Breast epithelium (tissue), 4 donors: Measurements from ENCODE around the gene SLC16A8. TPM values are rescaled to one million over a fixed set of nuclear protein-coding genes. Genes with fewer than 3 reads are reported as not detected.

ENCODE experiments used
- DNase-seq, 2 donors: peaks; one replicate each; pipeline ENCODE4 v3.0.0-alpha.2; 2019; ENCODE audit warnings: low spot score in 2 of 2
- H3K27ac ChIP-seq, 2 donors: fragments of 200-600 bp; sonication (generic) in 1 of 2; one replicate each; pipeline ENCODE4 v1.5.1; 2016 to 2019; ENCODE audit warnings: mild to moderate bottlenecking in 1 of 2
- H3K27me3 ChIP-seq, 2 donors: fragments of 200-600 bp; sonication (generic) in 1 of 2; one replicate each; pipeline versions ENCODE4 v1.5.1 to v1.6.0; 2017 to 2019; ENCODE audit warnings: control low read depth in 1 of 2, mild to moderate bottlenecking in 1 of 2
- H3K36me3 ChIP-seq: fragments of 200-600 bp; one replicate; pipeline ENCODE4 v1.5.1; 2019
- H3K4me1 ChIP-seq, 2 donors: fragments of 200-600 bp; sonication (generic); one replicate each; pipeline ENCODE4 v1.5.1; 2016 to 2019; ENCODE audit warnings: control low read depth in 1 of 2
- H3K4me3 ChIP-seq, 3 donors: fragments of 200-600 bp; sonication (generic); 1 replicate in 2 of 3; 2 replicates in 1 of 3; pipeline ENCODE4 v1.5.1; 2016 to 2019; ENCODE audit warnings: mild to moderate bottlenecking in 3 of 3, moderate library complexity in 2 of 3
- H3K9me3 ChIP-seq, 2 donors: fragments of 200-600 bp; sonication (generic) in 1 of 2; one replicate each; pipeline ENCODE4 v1.5.1; 2016 to 2019; ENCODE audit warnings: control low read depth in 1 of 2
- POLR2A ChIP-seq: fragments of 450-650 bp; IDR thresholded peaks from one replicate; pipeline ENCODE4 v1.6.1; 2016; ENCODE audit warnings: antibody characterized with exemption, mild to moderate bottlenecking, moderate library complexity
- POLR2AphosphoS5 ChIP-seq, 3 donors: sonication (generic); formaldehyde crosslinking; IDR thresholded peaks; one replicate each; pipeline ENCODE4 v1.6.1; 2017; ENCODE audit warnings: antibody characterized with exemption in 3 of 3
- intact Hi-C: fragments of 100-400 bp; cut with DNase I; formaldehyde crosslinking; loops from one replicate; pipeline ENCODE4 v1.15.1; 2023; ENCODE audit warnings: low total_unique reads
- total RNA-seq, 3 donors: library from RNA; depleted of rRNA; stranded (reverse); fragments of >200 nt; gene quantifications; one replicate each; pipeline ENCODE4 v1.1.0, GENCODE V29; 2016
- TF ChIP-seq, protein P1 (sequence below), 3 donors: fragments of 450-650 bp; IDR thresholded peaks; one replicate each; pipeline ENCODE4 v1.5.1; 2016 to 2017; ENCODE audit warnings: antibody characterized with exemption in 3 of 3, mild to moderate bottlenecking in 3 of 3, moderate library complexity in 3 of 3

The SLC16A8 gene
- total RNA-seq, 3 donors from 2014 or later: 0.33 to 1.3 TPM; not detected in 1

DNA sequence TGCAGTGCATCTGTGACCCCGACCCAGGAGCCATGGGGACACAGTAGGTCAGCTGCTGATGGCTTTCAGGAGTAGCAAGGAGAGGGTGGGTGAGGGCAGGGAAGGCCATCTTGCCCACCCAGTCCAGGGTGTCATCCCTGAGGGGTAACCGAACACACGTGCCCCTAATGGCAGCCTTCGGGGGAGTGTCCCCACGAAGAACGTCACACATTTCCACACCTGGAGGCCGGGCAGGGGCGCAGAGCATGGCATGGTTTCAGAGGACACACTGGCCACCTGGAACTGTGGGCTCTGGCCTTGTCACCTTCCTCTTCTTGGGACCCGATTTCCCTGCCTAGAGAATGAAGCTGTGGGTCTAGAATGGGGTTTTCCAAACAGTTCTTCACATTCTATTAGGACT lies 45.9 kb upstream of the SLC16A8 start:
- no peak overlapping the region for H3K27ac ChIP-seq
- no peak for DNase-seq
- H3K9me3 ChIP-seq: no peaks in the 10 kb centered on the region
- no peak overlapping the region for H3K4me3 ChIP-seq
- H3K27me3 ChIP-seq: no peaks in the 10 kb centered on the region
- intact Hi-C loops: no loop called here
- H3K36me3 ChIP-seq: no peaks in the 10 kb centered on the region
- TF ChIP-seq POLR2A: no peak
- TF ChIP-seq POLR2AphosphoS5 (IDR thresholded peaks at IDR 0.05): no peak
- TF ChIP-seq, protein P1, sequence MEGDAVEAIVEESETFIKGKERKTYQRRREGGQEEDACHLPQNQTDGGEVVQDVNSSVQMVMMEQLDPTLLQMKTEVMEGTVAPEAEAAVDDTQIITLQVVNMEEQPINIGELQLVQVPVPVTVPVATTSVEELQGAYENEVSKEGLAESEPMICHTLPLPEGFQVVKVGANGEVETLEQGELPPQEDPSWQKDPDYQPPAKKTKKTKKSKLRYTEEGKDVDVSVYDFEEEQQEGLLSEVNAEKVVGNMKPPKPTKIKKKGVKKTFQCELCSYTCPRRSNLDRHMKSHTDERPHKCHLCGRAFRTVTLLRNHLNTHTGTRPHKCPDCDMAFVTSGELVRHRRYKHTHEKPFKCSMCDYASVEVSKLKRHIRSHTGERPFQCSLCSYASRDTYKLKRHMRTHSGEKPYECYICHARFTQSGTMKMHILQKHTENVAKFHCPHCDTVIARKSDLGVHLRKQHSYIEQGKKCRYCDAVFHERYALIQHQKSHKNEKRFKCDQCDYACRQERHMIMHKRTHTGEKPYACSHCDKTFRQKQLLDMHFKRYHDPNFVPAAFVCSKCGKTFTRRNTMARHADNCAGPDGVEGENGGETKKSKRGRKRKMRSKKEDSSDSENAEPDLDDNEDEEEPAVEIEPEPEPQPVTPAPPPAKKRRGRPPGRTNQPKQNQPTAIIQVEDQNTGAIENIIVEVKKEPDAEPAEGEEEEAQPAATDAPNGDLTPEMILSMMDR (IDR thresholded peaks at IDR 0.05): no peak
- H3K4me1 ChIP-seq: no peaks in the 10 kb centered on the region

DNA sequence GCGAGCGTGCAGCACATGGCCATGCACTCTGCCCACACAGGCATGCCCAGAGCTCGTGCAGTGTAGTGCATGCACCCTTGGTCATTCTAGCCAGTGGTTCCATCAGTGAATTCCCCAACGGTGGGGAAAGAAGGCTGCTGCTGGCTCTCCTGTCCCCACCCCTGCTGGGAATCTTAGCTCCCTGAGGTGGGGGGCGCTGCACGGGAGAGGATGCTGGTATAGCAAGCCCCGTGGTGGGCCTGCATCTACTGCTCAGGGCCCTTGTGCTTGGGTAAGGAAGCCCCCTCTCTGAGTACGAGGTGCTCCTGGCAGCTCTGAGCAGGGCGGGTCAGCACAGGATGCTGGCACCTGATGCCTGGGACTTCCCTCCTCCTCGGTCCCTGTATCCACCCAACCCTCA lies 45.0 kb upstream of the SLC16A8 start:
- Histone ChIP-seq H3K4me1 (no peaks in the 10 kb centered on the region), H3K27me3 (no peaks in the 10 kb centered on the region), H3K9me3 (no peaks in the 10 kb centered on the region), H3K36me3 (no peaks in the 10 kb centered on the region), H3K27ac (no peak overlapping the region), H3K4me3 (no peak overlapping the region)
- DNase-seq: no peak
- TF ChIP-seq, protein P1 (IDR thresholded peaks at IDR 0.05): no peak
- no peak for TF ChIP-seq POLR2A
- TF ChIP-seq POLR2AphosphoS5 (IDR thresholded peaks at IDR 0.05): no peak
- intact Hi-C loops: no loop called here

DNA sequence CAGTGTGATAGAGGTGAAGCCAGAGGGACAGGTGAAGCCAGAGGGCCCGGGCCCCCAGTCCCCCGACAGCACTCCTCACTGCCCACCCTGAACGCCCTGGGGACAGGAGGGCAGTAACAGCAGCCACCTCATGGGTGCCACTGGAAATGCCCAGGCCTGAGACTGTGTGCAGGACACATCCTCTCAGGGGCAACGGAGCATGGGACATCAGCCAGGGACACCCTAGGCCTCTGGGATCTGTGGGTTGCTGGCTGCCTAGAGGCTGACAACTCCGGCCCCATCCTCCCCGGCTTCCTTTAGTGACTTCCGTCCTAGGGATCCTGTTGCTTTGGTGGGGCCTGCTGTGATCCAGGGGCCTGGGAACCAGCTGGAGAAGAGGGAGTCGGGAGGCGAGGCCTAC lies 43.9 kb upstream of the SLC16A8 start:
- Histone ChIP-seq H3K4me3 (no peak overlapping the region), H3K4me1 (no peaks in the 10 kb centered on the region), H3K27ac (no peak overlapping the region), H3K27me3 (no peaks in the 10 kb centered on the region), H3K9me3 (no peaks in the 10 kb centered on the region), H3K36me3 (no peaks in the 10 kb centered on the region)
- no peak for DNase-seq
- intact Hi-C loops: no loop called here
- TF ChIP-seq, protein P1 (IDR thresholded peaks at IDR 0.05): no peak
- no peak for TF ChIP-seq POLR2AphosphoS5 (IDR thresholded peaks at IDR 0.05)

DNA sequence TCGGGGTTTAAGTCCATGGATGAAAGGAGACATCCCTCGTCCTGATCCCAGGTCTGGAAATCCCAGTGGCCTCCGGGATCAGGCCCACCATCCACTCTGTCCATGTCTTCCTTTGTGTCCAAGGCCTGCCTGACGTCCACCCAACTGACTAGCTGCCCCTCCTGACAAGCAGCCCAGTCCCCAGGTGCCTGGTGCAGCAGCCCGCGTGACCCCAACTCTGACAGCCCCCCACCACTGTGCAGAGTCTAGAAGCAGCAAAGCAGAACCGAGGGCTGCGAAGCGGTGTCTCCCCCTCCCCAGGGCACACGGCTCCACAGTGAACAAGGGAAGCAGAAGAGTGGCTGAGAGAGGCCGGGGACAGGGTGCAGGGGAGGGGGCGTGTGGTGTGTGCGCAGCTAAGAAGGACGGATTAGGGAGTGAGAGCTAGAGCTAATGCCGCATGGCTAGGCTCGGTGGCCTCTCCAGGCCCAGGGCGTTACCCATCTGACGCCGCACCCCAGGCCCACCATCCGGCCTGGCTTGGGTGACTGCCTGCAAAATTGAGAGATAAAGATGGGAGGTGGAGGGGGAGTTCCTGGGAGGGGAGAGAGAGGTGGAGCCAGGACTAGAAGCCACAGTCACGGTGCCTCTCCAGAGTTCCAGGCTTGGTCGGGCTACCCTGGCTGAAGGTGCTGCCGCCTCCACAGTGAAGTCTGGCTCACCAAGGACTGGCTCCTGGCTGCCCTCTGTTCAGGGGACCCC lies 43.1 kb upstream of the SLC16A8 start:
- no peak for DNase-seq
- Histone ChIP-seq H3K36me3 (no peaks in the 10 kb centered on the region), H3K9me3 (no peaks in the 10 kb centered on the region), H3K27me3 (no peaks in the 10 kb centered on the region), H3K4me1 (no peaks in the 10 kb centered on the region), H3K4me3 (no peak overlapping the region), H3K27ac (no peak overlapping the region)
- TF ChIP-seq POLR2AphosphoS5 (IDR thresholded peaks at IDR 0.05) (no peak), POLR2A (no peak)
- TF ChIP-seq, protein P1 (IDR thresholded peaks at IDR 0.05): no peak
- intact Hi-C loops: no loop called here

DNA sequence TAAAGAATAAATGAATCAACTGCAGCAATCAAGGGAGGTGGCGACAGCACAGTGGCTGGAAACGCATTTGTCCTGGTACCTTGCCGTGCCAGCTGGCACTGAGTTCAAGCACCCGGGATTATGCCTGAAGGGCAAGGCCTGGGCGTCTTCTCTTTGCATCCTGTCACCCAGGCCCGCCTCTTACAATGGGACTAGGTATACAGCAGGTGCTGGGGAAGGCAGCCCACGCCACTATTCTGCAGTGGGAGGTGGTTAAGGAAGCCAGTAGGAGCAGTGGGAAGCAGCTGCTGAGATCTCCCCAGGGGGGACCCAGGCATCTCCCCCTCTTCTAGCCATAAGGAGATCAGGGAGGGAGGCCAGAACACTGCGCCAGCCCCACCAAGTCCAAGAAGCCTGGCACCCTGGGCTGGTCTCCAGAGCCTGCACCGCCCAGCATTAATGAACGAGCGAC lies 41.8 kb upstream of the SLC16A8 start:
- intact Hi-C loops: no loop called here
- Histone ChIP-seq H3K36me3 (no peaks in the 10 kb centered on the region), H3K27me3 (no peaks in the 10 kb centered on the region), H3K4me3 (no peak overlapping the region), H3K4me1 (no peaks in the 10 kb centered on the region), H3K9me3 (no peaks in the 10 kb centered on the region), H3K27ac (no peak overlapping the region)
- TF ChIP-seq POLR2AphosphoS5 (IDR thresholded peaks at IDR 0.05): no peak
- TF ChIP-seq, protein P1 (IDR thresholded peaks at IDR 0.05): no peak
- no peak for TF ChIP-seq POLR2A
- DNase-seq: no peak
